ENCODE data around the gene EXOSC9.

The EXOSC9 gene

GRCh38 chr4:121823505-121824170 lies 22.5 kb downstream of the EXOSC9 start, which contains the start of gene CCNA2:
TSS of gene CCNA2 (minus strand) at chr4:121823883. CDS start at chr4:121823628, 255 bp downstream.
- peak; percentile 89 to 96 for DNase-seq (ENCODE audit: low read depth in 2 of 2)

GRCh38 chr4:121824171-121824527 lies 23.0 kb downstream of the EXOSC9 start:
- no peak for DNase-seq (ENCODE audit: low read depth in 2 of 2)

GRCh38 chr4:121824950-121825349 lies 23.8 kb downstream of the EXOSC9 start:
- no peak for DNase-seq (ENCODE audit: low read depth in 2 of 2)

- no peak for DNase-seq (ENCODE audit: low read depth in 2 of 2)
Observed at GRCh38 chr4:121827853-121828252, 26.7 kb downstream of the EXOSC9 start.

GRCh38 chr4:121829511-121829910 lies 28.4 kb downstream of the EXOSC9 start:
- no peak for DNase-seq (ENCODE audit: low read depth in 2 of 2)

GRCh38 chr4:121838136-121838535 lies 37.0 kb downstream of the EXOSC9 start:
- DNase-seq (ENCODE audit: low read depth in 2 of 2): no peak

GRCh38 chr4:121842862-121843261 lies 41.7 kb downstream of the EXOSC9 start:
- no peak for DNase-seq (ENCODE audit: low read depth in 2 of 2)

- DNase-seq (ENCODE audit: low read depth in 2 of 2): no peak
Observed at GRCh38 chr4:121846662-121847061, 45.5 kb downstream of the EXOSC9 start.

- no peak for DNase-seq (ENCODE audit: low read depth in 2 of 2)
Observed at GRCh38 chr4:121851354-121851753, 50.2 kb downstream of the EXOSC9 start.

- no peak for DNase-seq (ENCODE audit: low read depth in 2 of 2)
Observed at GRCh38 chr4:121860121-121860520, 59.0 kb downstream of the EXOSC9 start.

- no peak for DNase-seq (ENCODE audit: low read depth in 2 of 2)
Observed at GRCh38 chr4:121861426-121861825, 60.3 kb downstream of the EXOSC9 start.

- no peak for DNase-seq (ENCODE audit: low read depth in 2 of 2)
Observed at GRCh38 chr4:121863799-121864198, 62.7 kb downstream of the EXOSC9 start.
